Kasumi-1 (cell line): ENCODE data around the gene STMN3.
"Not testable (repeated sequence)": the region's sequence is repeated elsewhere in the genome, so short reads cannot be mapped to it uniquely, and the experiment has no call there.

Experiments used
- DNase-seq, 2 experiments: peaks; one replicate each; lab custom pipeline; 2025; lab: John Stamatoyannopoulos, UW

The STMN3 gene

GRCh38 chr20:63612276-63612931, 40.8 kb downstream of the STMN3 start:
- DNase-seq = peak; percentile 62 to 71

DNA sequence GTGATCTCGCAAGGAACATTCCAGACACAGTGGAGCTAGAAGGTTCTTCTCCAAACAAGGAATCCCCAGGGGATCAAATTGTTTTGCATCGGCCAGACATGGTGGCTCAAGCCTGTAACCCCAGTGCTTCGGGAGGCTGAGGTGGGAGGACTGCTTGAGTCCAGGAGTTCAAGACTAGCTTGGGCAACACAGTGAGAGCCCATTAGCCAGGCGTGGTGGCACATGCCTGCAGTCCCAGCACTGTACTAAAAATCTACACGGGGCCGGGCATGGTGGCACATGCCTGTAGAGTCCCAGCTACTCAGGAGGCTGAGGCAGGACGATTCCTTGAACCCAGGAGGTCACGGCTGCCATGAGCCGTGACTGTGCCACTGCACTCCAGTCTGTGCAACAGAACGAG, 41.6 kb downstream of the STMN3 start:
- no peak for DNase-seq

- DNase-seq = no peak
Measured at GRCh38 chr20:63610581-63611435, 42.4 kb downstream of the STMN3 start.

DNA sequence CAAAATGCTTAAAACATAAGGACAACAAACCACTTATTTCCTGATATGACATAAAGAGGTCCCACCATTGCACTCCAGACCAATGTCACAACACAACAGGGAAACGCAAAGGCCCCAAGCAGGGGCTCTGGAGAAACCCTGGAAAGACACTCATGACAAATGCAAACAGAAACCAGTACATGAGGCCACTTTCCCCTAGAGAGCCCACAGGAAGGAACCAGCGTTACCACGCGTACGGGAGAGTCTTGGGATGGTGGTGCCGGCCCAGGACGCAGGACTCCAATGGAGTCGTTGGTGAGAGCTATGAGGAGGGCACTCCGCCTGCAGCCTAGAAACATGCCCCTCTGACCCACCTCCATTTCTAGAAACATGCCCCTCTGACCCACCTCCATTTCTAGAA, 46.5 kb downstream of the STMN3 start:
- DNase-seq = peak; percentile 32 to 50

DNA sequence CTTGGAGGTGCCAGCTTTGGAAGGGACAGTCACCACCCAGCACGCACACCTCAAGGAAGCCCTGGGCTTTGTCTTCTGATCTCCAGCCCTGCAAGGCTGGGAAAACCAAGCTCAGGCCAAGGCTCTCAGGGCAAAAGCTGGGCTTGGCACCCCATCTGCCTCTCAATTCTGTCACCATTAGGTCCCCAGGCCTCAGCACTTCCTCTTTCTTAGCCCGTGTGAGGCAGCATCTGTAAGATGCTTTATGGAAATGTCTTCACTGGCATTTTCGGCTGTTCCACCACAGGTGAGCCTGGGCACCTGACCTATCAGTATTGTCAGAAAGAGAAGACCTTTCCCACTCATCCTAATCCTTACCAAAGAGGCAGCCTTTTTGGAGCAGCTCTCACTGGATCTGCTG, 50.9 kb downstream of the STMN3 start:
- peak; percentile 32 to 63 for DNase-seq

DNA sequence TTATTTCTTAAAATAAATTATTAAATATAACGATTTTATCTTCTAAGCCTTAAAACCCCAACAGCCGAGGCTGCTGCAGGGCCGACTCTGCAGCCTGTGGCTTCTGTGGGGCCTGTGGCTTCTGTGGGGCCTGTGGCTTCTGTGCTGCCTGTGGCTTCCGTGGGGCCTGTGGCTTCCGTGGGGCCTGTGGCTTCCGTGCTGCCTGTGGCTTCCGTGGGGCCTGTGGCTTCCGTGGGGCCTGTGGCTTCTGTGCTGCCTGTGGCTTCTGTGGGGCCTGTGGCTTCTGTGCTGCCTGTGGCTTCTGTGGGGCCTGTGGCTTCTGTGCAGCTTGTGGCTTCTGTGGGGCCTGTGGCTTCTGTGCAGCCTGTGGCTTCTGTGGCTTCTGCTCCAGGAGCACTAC, 51.5 kb downstream of the STMN3 start:
- DNase-seq = not testable (repeated sequence)

DNA sequence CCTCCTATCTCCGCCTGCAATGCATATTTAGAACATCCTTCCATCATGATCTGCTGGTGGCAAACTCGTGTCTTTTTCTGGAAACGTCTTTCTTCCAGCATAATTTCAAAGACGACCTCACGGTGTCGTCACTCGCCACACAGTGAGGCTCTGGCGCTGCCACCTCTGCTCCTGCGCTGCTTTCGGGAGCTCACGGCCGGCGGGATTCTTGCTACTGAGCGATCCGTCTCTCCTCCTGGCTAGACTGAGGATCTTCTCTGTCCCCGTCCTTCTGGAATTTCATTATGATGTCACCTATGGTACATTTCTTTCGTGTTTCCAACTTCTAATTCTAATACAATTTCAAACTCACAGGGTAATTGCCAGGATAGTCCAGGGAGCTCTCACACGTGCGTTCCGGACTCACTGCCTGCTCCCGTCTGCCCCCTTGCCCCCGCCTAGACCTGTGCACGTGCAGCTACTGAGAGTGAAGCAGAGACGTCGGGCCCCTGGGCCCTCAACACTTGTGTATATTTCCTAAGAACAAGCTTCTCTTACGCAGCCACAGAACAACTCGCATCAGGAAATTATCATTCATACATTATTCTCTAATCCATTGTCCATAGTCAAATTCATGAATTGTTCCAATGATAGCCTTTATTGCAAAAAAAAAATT, 53.7 kb downstream of the STMN3 start:
- DNase-seq = no peak

DNA sequence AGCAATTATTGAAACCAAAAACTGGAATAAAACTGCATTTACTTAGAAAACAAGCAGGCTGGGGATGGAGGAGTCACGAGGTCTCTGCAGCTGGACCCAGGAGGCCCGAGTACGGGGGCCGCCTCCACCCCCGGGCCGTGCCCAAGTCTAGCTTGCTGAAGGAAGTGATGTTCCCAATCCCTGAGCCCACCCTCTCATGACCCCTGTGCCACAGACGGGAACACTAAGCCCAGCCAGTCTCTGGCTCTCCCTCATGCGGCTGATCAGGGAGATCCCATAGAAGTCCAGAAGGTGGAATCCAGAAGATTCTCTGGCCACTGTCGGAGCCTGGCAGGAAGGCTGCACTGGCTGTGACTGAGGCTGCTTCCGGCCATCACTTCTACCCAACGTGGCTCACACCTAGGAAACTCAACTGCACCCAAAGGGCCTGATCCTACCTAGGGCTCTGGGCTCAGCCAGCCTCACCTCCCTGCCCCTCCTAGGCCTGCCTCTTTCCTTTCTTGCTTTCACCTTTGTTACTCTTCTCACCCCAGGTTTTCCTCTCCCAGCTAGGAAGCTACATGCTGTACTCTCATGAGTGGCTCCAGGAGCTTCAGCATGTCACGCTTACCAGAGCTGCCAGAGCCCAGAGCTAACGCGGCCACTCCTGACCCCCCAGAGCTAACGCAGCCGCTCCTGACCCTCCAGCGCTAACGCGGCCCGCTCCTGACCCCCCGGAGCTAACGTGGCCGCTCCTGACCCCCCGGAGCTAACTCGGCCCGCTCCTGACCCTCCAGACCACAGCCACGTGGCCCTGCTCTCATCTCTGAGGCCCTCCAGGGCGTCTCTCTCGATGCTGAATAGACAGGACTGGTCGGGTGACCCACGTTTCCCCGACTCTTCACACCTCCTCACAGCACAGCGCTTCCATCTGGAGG, 54.5 kb downstream of the STMN3 start:
- DNase-seq = no peak

DNA sequence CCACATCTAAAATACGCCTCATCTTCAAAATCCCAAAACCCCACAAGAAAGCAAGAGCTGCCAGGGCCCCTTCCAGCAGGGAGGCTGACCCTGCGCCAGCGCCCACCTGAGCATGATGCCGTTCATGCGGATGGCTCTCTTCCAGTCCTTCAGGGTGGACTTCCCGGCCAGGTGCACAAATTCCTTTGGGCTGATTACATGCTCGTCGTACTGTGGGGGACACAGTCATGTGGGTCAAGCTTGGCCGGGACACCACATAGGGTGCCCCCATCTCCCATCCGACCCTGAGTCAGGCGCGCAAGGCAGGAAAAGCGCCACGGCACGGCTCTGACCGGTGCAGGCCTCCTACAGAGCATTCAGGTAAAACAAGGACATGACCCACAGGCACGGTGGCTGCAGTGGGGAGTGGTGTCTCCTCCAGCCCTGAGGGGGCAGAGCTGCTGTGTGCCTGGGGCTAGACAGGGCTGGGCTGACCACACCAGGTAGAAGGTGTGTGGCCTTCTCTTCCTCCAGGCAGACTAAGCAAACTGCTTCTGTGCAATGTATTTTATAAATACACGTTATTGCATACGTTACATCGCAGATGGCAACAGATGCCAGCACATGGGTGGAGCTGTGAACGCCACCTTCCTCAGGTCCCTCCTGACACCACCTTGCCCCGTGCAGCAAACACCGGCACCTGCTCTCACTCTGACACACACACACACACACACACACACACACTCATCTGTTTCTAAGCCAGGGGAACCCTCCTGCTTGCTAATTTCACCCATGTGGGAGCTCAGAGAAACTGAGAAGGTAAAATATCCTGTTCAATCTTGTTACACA, 55.4 kb downstream of the STMN3 start:
- DNase-seq = no peak

GRCh38 chr20:63596423-63596822, 56.8 kb downstream of the STMN3 start:
- DNase-seq = no peak

DNA sequence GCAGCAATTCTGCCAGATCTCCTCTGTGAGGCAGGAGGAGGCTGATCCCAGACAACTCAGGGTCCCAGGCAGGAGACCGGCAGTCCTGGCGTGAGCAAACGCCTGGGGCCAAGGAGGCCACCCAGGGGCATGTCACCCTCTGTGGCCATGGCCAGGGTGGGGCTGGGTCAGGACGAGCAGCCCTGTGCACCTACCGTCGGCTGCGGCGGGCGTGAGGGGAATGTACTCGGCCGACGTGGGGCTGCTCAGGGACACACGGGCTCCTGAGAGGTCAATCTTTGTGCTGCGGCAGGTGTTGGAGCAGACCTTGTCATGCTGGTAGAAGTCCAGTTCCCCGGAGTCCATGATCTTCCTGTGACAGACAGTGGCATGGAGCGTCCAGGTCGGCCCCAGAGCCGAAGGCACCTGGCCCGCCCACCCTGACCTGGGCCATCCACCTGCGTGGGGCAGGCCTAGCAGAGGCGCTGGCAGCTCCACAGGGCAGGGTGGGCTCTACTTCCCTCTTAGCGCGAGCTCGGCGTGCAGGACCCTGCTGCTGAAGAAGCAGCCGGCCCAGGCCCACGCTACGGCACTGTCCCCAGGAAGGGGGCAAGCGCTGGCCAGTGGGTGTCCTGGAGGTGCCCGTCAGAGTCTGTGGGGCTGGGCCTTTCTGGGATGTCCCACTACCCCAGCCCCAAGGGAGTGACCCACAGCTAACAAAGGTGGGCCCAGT, 57.7 kb downstream of the STMN3 start:
- DNase-seq = no peak

GRCh38 chr20:63594043-63594561, 59.1 kb downstream of the STMN3 start:
- DNase-seq = no peak

DNA sequence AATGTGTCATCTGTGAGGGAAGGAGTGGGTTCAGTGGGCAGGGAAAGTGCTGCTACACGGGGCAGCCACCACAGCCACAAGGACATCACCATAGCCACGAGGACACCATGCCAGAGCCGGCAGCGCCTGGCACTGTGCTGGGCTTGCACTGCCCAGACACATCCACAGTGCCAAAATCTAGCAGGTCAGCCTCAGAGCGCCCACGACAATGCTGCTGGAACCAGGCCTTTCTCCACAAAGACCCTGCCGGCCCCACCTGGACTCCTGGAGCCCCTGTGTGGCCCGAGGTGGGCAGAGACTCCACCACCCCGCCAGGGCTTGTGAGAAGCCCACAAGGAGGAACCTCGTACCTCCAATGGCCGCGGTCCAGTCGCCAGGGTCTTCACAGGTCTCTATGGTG, 60.6 kb downstream of the STMN3 start:
- no peak for DNase-seq

- no peak for DNase-seq
Measured at GRCh38 chr20:63591786-63592355, 61.4 kb downstream of the STMN3 start.

DNA sequence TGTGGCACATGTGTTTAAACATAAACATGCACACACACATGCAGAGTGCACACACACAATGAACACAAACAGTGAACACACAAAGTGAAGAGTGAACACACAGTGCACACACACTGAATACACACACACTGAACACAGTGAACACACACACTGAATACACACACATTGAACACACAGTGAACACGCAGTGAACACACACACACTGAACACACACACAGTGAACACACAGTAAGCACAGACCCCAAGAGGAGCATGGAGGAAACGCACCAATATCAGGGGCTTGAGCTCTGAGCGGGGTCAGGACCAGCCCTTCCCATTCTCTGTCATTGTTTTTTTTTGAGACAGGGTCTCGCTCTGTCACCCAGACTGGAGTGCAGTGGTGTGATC, 62.1 kb downstream of the STMN3 start:
- DNase-seq = no peak

- DNase-seq = no peak
Measured at GRCh38 chr20:63590218-63591146, 62.7 kb downstream of the STMN3 start.
